ENCODE results near the gene HSDL1. TPM values are rescaled to one million over a fixed set of nuclear protein-coding genes. Genes with fewer than 3 reads are reported as not detected.
"Not testable (repeated sequence)": the region's sequence is repeated elsewhere in the genome, so short reads cannot be mapped to it uniquely, and the experiment has no call there.

Gene HSDL1
- polyA plus RNA-seq, 1 experiment: 29.5 TPM

- Histone ChIP-seq H3K9me3 (ENCODE audit: control insufficient read depth, insufficient read depth, low read length) (no peaks in the 10 kb centered on the region; the same call in 1 of the 2 replicates), H3K4me3 (ENCODE audit: low read depth, low read length) (no peak overlapping the region), H3K27me3 (ENCODE audit: control insufficient read depth, insufficient read depth, low read length) (no peaks in the 10 kb centered on the region), H3K27ac (ENCODE audit: low read depth, low read length) (no peak overlapping the region)
- ChIA-PET CTCF (no interaction called here), POLR2A (no interaction called here)
- no peak for TF ChIP-seq CTCF (IDR thresholded peaks at IDR 0.05; ENCODE audit: low read depth, low read length)
- DNase-seq (ENCODE audit: low read depth, low spot score): no peak
Measured at GRCh38 chr16:84119368-84119767, 25.6 kb downstream of the HSDL1 start.

- H3K27me3 ChIP-seq (ENCODE audit: control insufficient read depth, insufficient read depth, low read length); H3K9me3 ChIP-seq (ENCODE audit: control insufficient read depth, insufficient read depth, low read length); H3K4me3 ChIP-seq (ENCODE audit: low read depth, low read length); H3K27ac ChIP-seq (ENCODE audit: low read depth, low read length); DNase-seq (ENCODE audit: low read depth, low spot score): not testable (repeated sequence)
- ChIA-PET CTCF (interaction anchor here (1.8 to 3.2 kb wide), 2 partner anchors 58 to 69 kb away, joined by 13 to 24 read pairs; partner anchors contain the start of gene TAF1C), POLR2A (interaction anchor here (0.6 kb wide), 1 partner anchor 38 kb away, joined by 3 read pairs; no protein-coding TSS in a partner anchor)
Measured at GRCh38 chr16:84118315-84118714, 26.7 kb downstream of the HSDL1 start.

GRCh38 chr16:84117494-84117843 is 27.5 kb downstream of the HSDL1 start:
- POLR2A ChIA-PET: interaction anchor here (1.2 to 2.1 kb wide), 4 partner anchors 12 to 69 kb away, joined by 6 to 8 read pairs (median 6); partner anchors contain the start of gene TAF1C
- Histone ChIP-seq H3K4me3 (ENCODE audit: low read depth, low read length) (peak overlapping the region; percentile 95), H3K9me3 (ENCODE audit: control insufficient read depth, insufficient read depth, low read length) (no peaks in the 10 kb centered on the region; the same call in 1 of the 2 replicates), H3K27me3 (ENCODE audit: control insufficient read depth, insufficient read depth, low read length) (no peaks in the 10 kb centered on the region), H3K27ac (ENCODE audit: low read depth, low read length) (no peak overlapping the region)
- CTCF ChIA-PET: interaction anchor here (1.7 to 3.2 kb wide), 3 partner anchors 21 to 69 kb away, joined by 4 to 24 read pairs (median 13); partner anchors contain the start of gene TAF1C
- DNase-seq (ENCODE audit: low read depth, low spot score): no peak
- no peak for TF ChIP-seq CTCF (IDR thresholded peaks at IDR 0.05; ENCODE audit: low read depth, low read length)

GRCh38 chr16:84116720-84117493 is 28.1 kb downstream of the HSDL1 start, which contains the start of gene MBTPS1:
Gene MBTPS1 (minus strand): TSS chr16:84116942. CDS start chr16:84101783, 15,159 bp downstream.
- H3K27ac ChIP-seq (ENCODE audit: low read depth, low read length): peak within 1 kb of the TSS; percentile 73
- ChIA-PET POLR2A (interaction anchor here (0.7 to 2.1 kb wide), 8 partner anchors 10 to 70 kb away, joined by 3 to 8 read pairs (median 6); partner anchors contain the start of genes DNAAF1, HSDL1 and TAF1C), CTCF (interaction anchor here (0.5 to 3.2 kb wide), 9 partner anchors 10 to 394 kb away, joined by 3 to 24 read pairs (median 4); partner anchors contain the start of gene TAF1C)
- H3K27me3 ChIP-seq (ENCODE audit: control insufficient read depth, insufficient read depth, low read length): no peaks in the 10 kb centered on the region
- no peak for TF ChIP-seq CTCF (IDR thresholded peaks at IDR 0.05; ENCODE audit: low read depth, low read length)
- peak; percentile 96 for DNase-seq (ENCODE audit: low read depth, low spot score)
- no peaks in the 10 kb centered on the region; the same call in 1 of the 2 replicates for H3K9me3 ChIP-seq (ENCODE audit: control insufficient read depth, insufficient read depth, low read length)
- H3K4me3 ChIP-seq (ENCODE audit: low read depth, low read length): peak within 1 kb of the TSS; percentile 95

- CTCF ChIA-PET: interaction anchor here (0.5 to 3.2 kb wide), 10 partner anchors 9 to 395 kb away, joined by 3 to 24 read pairs (median 4); partner anchors contain the start of gene TAF1C
Measured at GRCh38 chr16:84115919-84116719, 28.9 kb downstream of the HSDL1 start.

GRCh38 chr16:84111949-84112348 is 33.0 kb downstream of the HSDL1 start:
- POLR2A ChIA-PET; H3K27ac ChIP-seq (ENCODE audit: low read depth, low read length); H3K9me3 ChIP-seq (ENCODE audit: control insufficient read depth, insufficient read depth, low read length); DNase-seq (ENCODE audit: low read depth, low spot score); H3K4me3 ChIP-seq (ENCODE audit: low read depth, low read length); H3K27me3 ChIP-seq (ENCODE audit: control insufficient read depth, insufficient read depth, low read length): not testable (repeated sequence)
- CTCF ChIA-PET: interaction anchor here (0.6 to 0.8 kb wide), 2 partner anchors 75 to 328 kb away, joined by 4 to 9 read pairs; partner anchors contain the start of gene TAF1C

More at GRCh38 chr16:84115919-84116719, 28.9 kb downstream of the HSDL1 start:
- POLR2A ChIA-PET: interaction anchor here (0.7 to 2.1 kb wide), 8 partner anchors 9 to 71 kb away, joined by 3 to 8 read pairs (median 6); partner anchors contain the start of genes DNAAF1, HSDL1 and TAF1C
- Histone ChIP-seq H3K27me3 (ENCODE audit: control insufficient read depth, insufficient read depth, low read length) (no peaks in the 10 kb centered on the region), H3K9me3 (ENCODE audit: control insufficient read depth, insufficient read depth, low read length) (no peaks in the 10 kb centered on the region; the same call in 1 of the 2 replicates), H3K4me3 (ENCODE audit: low read depth, low read length) (peak overlapping the region; percentile 95), H3K27ac (ENCODE audit: low read depth, low read length) (peak overlapping the region; percentile 57)
- TF ChIP-seq CTCF (IDR thresholded peaks at IDR 0.05; ENCODE audit: low read depth, low read length): no peak
- DNase-seq (ENCODE audit: low read depth, low spot score): no peak

Measured in AG04450 (cell line).